Stomach (tissue), 9 donors: ENCODE measurements around the gene LHB. TPM values are rescaled to one million over a fixed set of nuclear protein-coding genes. Genes with fewer than 3 reads are reported as not detected.

Experiments
- DNase-seq, 2 donors: peaks; one replicate each; pipeline versions ENCODE4 v3.0.0 to v3.0.0-alpha.2; 2013 to 2019
- H3K27ac ChIP-seq, 5 donors: fragments of 200-600 bp in 4 of 5; sonication (generic) in 4 of 5; one replicate each; pipeline ENCODE4 v1.5.1; 2013 to 2019; ENCODE audit warnings: mild to moderate bottlenecking in 1 of 5, moderate library complexity in 1 of 5
- H3K27me3 ChIP-seq, 3 donors: fragments of 200-600 bp; sonication (generic); one replicate each; pipeline ENCODE4 v1.5.1; 2017 to 2019; ENCODE audit warnings: mixed run types in 1 of 3
- H3K36me3 ChIP-seq, 4 donors: fragments of 200-600 bp; sonication (generic); 1 replicate in 3 of 4; 2 replicates in 1 of 4; pipeline ENCODE4 v1.5.1; 2016 to 2019
- H3K4me1 ChIP-seq, 4 donors: fragments of 200-600 bp; sonication (generic); one replicate each; pipeline ENCODE4 v1.5.1; 2016 to 2019
- H3K4me3 ChIP-seq, 4 donors: fragments of 200-600 bp; sonication (generic) in 3 of 4; one replicate each; pipeline ENCODE4 v1.5.1; 2016 to 2019; ENCODE audit warnings: mild to moderate bottlenecking in 1 of 4
- H3K9me3 ChIP-seq, 4 donors: fragments of 200-600 bp; sonication (generic); one replicate each; pipeline ENCODE4 v1.5.1; 2016 to 2019
- EP300 ChIP-seq: sonication (generic); formaldehyde crosslinking; IDR thresholded peaks from one replicate; pipeline ENCODE4 v1.6.1; 2017; ENCODE audit warnings: antibody characterized with exemption
- POLR2A ChIP-seq, 4 donors: fragments of 450-650 bp; IDR thresholded peaks; one replicate each; pipeline ENCODE4 v1.6.1; 2016; ENCODE audit warnings: antibody characterized with exemption in 4 of 4, control low read depth in 2 of 4, mild to moderate bottlenecking in 1 of 4, moderate library complexity in 1 of 4
- POLR2AphosphoS5 ChIP-seq, 3 donors: sonication (generic); formaldehyde crosslinking; IDR thresholded peaks; one replicate each; pipeline ENCODE4 v1.6.1; 2016; ENCODE audit warnings: antibody characterized with exemption in 3 of 3
- WGBS, 5 donors: extraction: QIAGEN DNeasy Blood & Tissue Kit in 3 of 5; methylation state at CpG; one replicate each; pipeline versions ENCODE4 v1.1.5 to v1.1.7; 2013 to 2018; 5-methylcytosine and 5-hydroxymethylcytosine counted together
- intact Hi-C: fragments of 100-400 bp; cut with DNase I; formaldehyde crosslinking; loops from one replicate; pipeline ENCODE4 v1.15.1; 2023; ENCODE audit warnings: low total_unique reads
- polyA plus RNA-seq, 3 donors: library from polyadenylated mRNA; stranded (reverse); fragments of 200-250 nt; gene quantifications; one replicate each; pipeline ENCODE4 v1.2.3, GENCODE V29; 2013
- total RNA-seq, 5 donors: library from RNA; depleted of rRNA; stranded (reverse); fragments of >200 nt; gene quantifications; one replicate each; pipeline versions ENCODE4 v1.1.0 to v1.2.3, GENCODE V29; 2014 to 2016
- TF ChIP-seq, protein P1 (sequence below), 7 experiments: fragments of 450-650 bp in 4 of 7; fragments of 200-600 bp in 3 of 7; sonication (generic) in 3 of 7; IDR thresholded peaks; one replicate each; pipeline ENCODE4 v1.5.1; 2016 to 2019; ENCODE audit warnings: antibody characterized with exemption in 7 of 7, control low read depth in 2 of 7, mild to moderate bottlenecking in 1 of 7
- donor health status: healthy with polysubstance abuse.
- donor health status: Bipolar disorder and iron deficiency.
- donor health status: healthy.

Gene LHB
- total and polyA plus RNA-seq, 8 donors, result 3.8 to 45.8 (median 24.4) TPM; not detected in 4

DNA sequence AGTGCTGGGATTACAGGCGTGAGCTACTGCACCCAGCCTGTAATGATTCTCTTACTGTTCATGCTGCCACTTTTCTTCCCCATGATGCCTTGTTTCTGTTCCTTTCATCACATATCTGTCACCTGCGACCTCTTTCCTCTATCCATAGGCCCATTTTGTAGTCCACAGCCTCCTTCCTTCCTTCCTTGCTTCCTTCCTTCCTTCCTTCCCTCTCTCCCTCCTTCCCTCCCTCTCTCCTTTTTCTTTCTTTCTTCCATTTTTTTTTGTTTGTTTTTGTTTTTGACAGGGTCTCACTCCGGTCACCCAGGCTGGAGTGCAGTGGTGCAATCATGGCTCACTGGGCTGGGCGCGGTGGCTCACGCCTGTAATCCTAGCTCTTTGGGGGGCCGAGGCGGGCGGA is 28.0 kb downstream of the LHB start:
- H3K27ac ChIP-seq, result no peak overlapping the region
- H3K36me3 ChIP-seq, result peaks cover 38 to 74% (median 67%) of the 10 kb centered on the region in 4 donors
- WGBS, 5 donors, result 91 to 97% (median 93%) methylated on average over 9 of the region's 9 CpGs

GRCh38 chr19:48988286-48988685 is 28.6 kb downstream of the LHB start:
- no peaks in the 10 kb centered on the region for H3K9me3 ChIP-seq
- TF ChIP-seq, protein P1, sequence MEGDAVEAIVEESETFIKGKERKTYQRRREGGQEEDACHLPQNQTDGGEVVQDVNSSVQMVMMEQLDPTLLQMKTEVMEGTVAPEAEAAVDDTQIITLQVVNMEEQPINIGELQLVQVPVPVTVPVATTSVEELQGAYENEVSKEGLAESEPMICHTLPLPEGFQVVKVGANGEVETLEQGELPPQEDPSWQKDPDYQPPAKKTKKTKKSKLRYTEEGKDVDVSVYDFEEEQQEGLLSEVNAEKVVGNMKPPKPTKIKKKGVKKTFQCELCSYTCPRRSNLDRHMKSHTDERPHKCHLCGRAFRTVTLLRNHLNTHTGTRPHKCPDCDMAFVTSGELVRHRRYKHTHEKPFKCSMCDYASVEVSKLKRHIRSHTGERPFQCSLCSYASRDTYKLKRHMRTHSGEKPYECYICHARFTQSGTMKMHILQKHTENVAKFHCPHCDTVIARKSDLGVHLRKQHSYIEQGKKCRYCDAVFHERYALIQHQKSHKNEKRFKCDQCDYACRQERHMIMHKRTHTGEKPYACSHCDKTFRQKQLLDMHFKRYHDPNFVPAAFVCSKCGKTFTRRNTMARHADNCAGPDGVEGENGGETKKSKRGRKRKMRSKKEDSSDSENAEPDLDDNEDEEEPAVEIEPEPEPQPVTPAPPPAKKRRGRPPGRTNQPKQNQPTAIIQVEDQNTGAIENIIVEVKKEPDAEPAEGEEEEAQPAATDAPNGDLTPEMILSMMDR (IDR thresholded peaks at IDR 0.05), result no peak
- TF ChIP-seq EP300, result no peak
- no peak for TF ChIP-seq POLR2A (IDR thresholded peaks at IDR 0.05)
- no peak for TF ChIP-seq POLR2AphosphoS5 (IDR thresholded peaks at IDR 0.05)
- no peaks in the 10 kb centered on the region for H3K27me3 ChIP-seq
- WGBS, 5 donors, result 88 to 97% (median 95%) methylated on average over 7 of the region's 7 CpGs
- intact Hi-C loops, result no loop called here
- H3K27ac ChIP-seq, result no peak overlapping the region
- H3K4me1 ChIP-seq, result peaks cover 20 to 30% (median 26%) of the 10 kb centered on the region in 4 donors
- peaks cover 43 to 78% (median 73%) of the 10 kb centered on the region in 4 donors for H3K36me3 ChIP-seq
- H3K4me3 ChIP-seq, result no peak overlapping the region
- no peak for DNase-seq

More for the DNA sequence above, 28.0 kb downstream of the LHB start:
- peaks cover 20 to 30% (median 27%) of the 10 kb centered on the region in 4 donors for H3K4me1 ChIP-seq
- intact Hi-C loops, result no loop called here
- no peak for DNase-seq
- no peak for TF ChIP-seq POLR2A (IDR thresholded peaks at IDR 0.05)
- no peak for TF ChIP-seq EP300
- TF ChIP-seq, protein P1 (IDR thresholded peaks at IDR 0.05), result no peak
- TF ChIP-seq POLR2AphosphoS5 (IDR thresholded peaks at IDR 0.05), result no peak
- H3K9me3 ChIP-seq, result no peaks in the 10 kb centered on the region
- H3K27me3 ChIP-seq, result no peaks in the 10 kb centered on the region
- H3K4me3 ChIP-seq, result no peak overlapping the region

DNA sequence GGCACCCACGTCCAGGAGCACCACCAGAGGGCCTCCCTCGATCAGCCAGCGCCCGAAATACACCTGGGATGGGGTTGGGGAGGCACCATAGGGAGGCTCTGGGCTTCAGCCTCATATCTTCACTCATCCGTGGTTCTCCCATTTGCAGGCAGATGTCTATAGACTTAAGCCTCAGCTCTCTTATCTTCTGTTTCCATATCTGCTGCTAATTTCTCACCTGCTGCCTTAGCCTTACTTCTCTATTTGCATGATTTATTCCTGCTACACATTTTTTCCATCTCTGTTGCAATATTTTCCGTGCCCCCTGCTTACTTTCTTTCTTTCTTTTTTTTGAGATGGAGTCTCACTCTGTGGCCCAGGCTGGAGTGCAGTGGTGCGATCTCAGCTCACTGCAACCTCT is 29.6 kb downstream of the LHB start:
- WGBS, 5 donors, result 76 to 87% (median 82%) methylated on average over 7 of the region's 7 CpGs
- intact Hi-C loops, result no loop called here

GRCh38 chr19:48986211-48986610 is 30.7 kb downstream of the LHB start:
- H3K4me3 ChIP-seq, result no peak overlapping the region
- no peaks in the 10 kb centered on the region for H3K9me3 ChIP-seq
- no peaks in the 10 kb centered on the region for H3K27me3 ChIP-seq
- 91 to 100% (median 95%) methylated on average over 1 to 3 of the region's 3 CpGs for WGBS, 5 donors
- no peak overlapping the region for H3K27ac ChIP-seq
- DNase-seq, result no peak
- intact Hi-C loops, result no loop called here
- H3K36me3 ChIP-seq, result peaks cover 55 to 96% (median 94%) of the 10 kb centered on the region in 4 donors
- no peak for TF ChIP-seq EP300
- TF ChIP-seq POLR2A (IDR thresholded peaks at IDR 0.05), result no peak
- no peak for TF ChIP-seq POLR2AphosphoS5 (IDR thresholded peaks at IDR 0.05)
- TF ChIP-seq, protein P1 (IDR thresholded peaks at IDR 0.05), result no peak
- H3K4me1 ChIP-seq, result peaks cover 9 to 17% (median 13%) of the 10 kb centered on the region in 4 donors

More for the DNA sequence above, 29.6 kb downstream of the LHB start:
- no peaks in the 10 kb centered on the region for H3K9me3 ChIP-seq
- no peak overlapping the region for H3K4me3 ChIP-seq
- no peak for DNase-seq
- H3K36me3 ChIP-seq, result peaks cover 44 to 88% (median 83%) of the 10 kb centered on the region in 4 donors
- TF ChIP-seq, protein P1 (IDR thresholded peaks at IDR 0.05), result no peak
- TF ChIP-seq POLR2AphosphoS5 (IDR thresholded peaks at IDR 0.05) (no peak), EP300 (no peak), POLR2A (IDR thresholded peaks at IDR 0.05) (no peak)
- H3K4me1 ChIP-seq, result peaks cover 20 to 28% (median 24%) of the 10 kb centered on the region in 4 donors
- H3K27ac ChIP-seq, result no peak overlapping the region
- H3K27me3 ChIP-seq, result no peaks in the 10 kb centered on the region
